Measurements from ENCODE around the gene ABCC1. TPM values are rescaled to one million over a fixed set of nuclear protein-coding genes. Genes with fewer than 3 reads are reported as not detected.

Gene ABCC1
- total and polyA plus RNA-seq, 4 donors = 12.4 to 41.5 (median 31.3) TPM

- peaks cover 0 to 6% (median 4%) of the 10 kb centered on the region in 4 donors for H3K36me3 ChIP-seq (ENCODE audit: control insufficient read depth in 4 of 4, insufficient read depth in 4 of 4, low read length in 4 of 4)
- peak overlapping the region in 1 of 2 donors; percentile 68 for H3K27ac ChIP-seq (ENCODE audit: low read depth in 1 of 2, low read length in 1 of 2)
- peaks cover 0 to 13% (median 3%) of the 10 kb centered on the region in 4 donors for H3K9me3 ChIP-seq (ENCODE audit: control insufficient read depth in 4 of 4, insufficient read depth in 3 of 4, low read length in 3 of 4)
- no peak for TF ChIP-seq CTCF (IDR thresholded peaks at IDR 0.05; ENCODE audit: control extremely low read depth, extremely low read depth)
- no peaks in the 10 kb centered on the region for H3K27me3 ChIP-seq (ENCODE audit: control insufficient read depth in 3 of 3, insufficient read depth in 3 of 3, low read length in 2 of 3)
- 84 to 92% methylated on average over 7 of the region's 7 CpGs for WGBS, 2 donors
- H3K4me1 ChIP-seq (ENCODE audit: control insufficient read depth in 5 of 5, insufficient read depth in 5 of 5, low read length in 5 of 5) = peaks cover 0 to 7% (median 3%) of the 10 kb centered on the region in 5 donors
- H3K4me3 ChIP-seq = no peak overlapping the region
- no peak overlapping the region for H3K9ac ChIP-seq (ENCODE audit: insufficient read depth in 1 of 2, low read length in 2 of 2)
- DNase-seq = no peak
- ATAC-seq (ENCODE audit: insufficient read depth, low FRiP score) = no peak
Measured at GRCh38 chr16:15970743-15971439, 21.5 kb downstream of the ABCC1 start.

- Histone ChIP-seq H3K9ac (ENCODE audit: insufficient read depth in 1 of 2, low read length in 2 of 2) (no peak overlapping the region), H3K27me3 (ENCODE audit: control insufficient read depth in 3 of 3, insufficient read depth in 3 of 3, low read length in 2 of 3) (no peaks in the 10 kb centered on the region), H3K27ac (ENCODE audit: low read depth in 1 of 2, low read length in 1 of 2) (peak overlapping the region in 1 of 2 donors; percentile 45), H3K4me3 (no peak overlapping the region), H3K9me3 (ENCODE audit: control insufficient read depth in 4 of 4, insufficient read depth in 3 of 4, low read length in 3 of 4) (peaks cover 0 to 13% (median 3%) of the 10 kb centered on the region in 4 donors), H3K36me3 (ENCODE audit: control insufficient read depth in 4 of 4, insufficient read depth in 4 of 4, low read length in 4 of 4) (peaks cover 0 to 6% (median 4%) of the 10 kb centered on the region in 4 donors), H3K4me1 (ENCODE audit: control insufficient read depth in 5 of 5, insufficient read depth in 5 of 5, low read length in 5 of 5) (peaks cover 3 to 7% (median 7%) of the 10 kb centered on the region in 5 donors)
- 56 to 84% methylated on average over 9 of the region's 9 CpGs for WGBS, 2 donors
- DNase-seq (no peak), ATAC-seq (ENCODE audit: insufficient read depth, low FRiP score) (no peak)
- TF ChIP-seq CTCF (IDR thresholded peaks at IDR 0.05; ENCODE audit: control extremely low read depth, extremely low read depth) = no peak
Measured at GRCh38 chr16:15971440-15971815, 22.0 kb downstream of the ABCC1 start.

- H3K27ac ChIP-seq (ENCODE audit: low read depth in 1 of 2, low read length in 1 of 2) = no peak overlapping the region
- no peaks in the 10 kb centered on the region for H3K27me3 ChIP-seq (ENCODE audit: control insufficient read depth in 3 of 3, insufficient read depth in 3 of 3, low read length in 2 of 3)
- WGBS, 2 donors = 33 to 78% methylated on average over 3 of the region's 3 CpGs
- peaks cover 0 to 6% (median 4%) of the 10 kb centered on the region in 4 donors for H3K36me3 ChIP-seq (ENCODE audit: control insufficient read depth in 4 of 4, insufficient read depth in 4 of 4, low read length in 4 of 4)
- no peak for DNase-seq
- H3K4me3 ChIP-seq = no peak overlapping the region
- no peak for TF ChIP-seq CTCF (IDR thresholded peaks at IDR 0.05; ENCODE audit: control extremely low read depth, extremely low read depth)
- H3K9me3 ChIP-seq (ENCODE audit: control insufficient read depth in 4 of 4, insufficient read depth in 3 of 4, low read length in 3 of 4) = peaks cover 0 to 13% (median 3%) of the 10 kb centered on the region in 4 donors
- peaks cover 0 to 12% (median 7%) of the 10 kb centered on the region in 5 donors for H3K4me1 ChIP-seq (ENCODE audit: control insufficient read depth in 5 of 5, insufficient read depth in 5 of 5, low read length in 5 of 5)
- no peak overlapping the region for H3K9ac ChIP-seq (ENCODE audit: insufficient read depth in 1 of 2, low read length in 2 of 2)
- ATAC-seq (ENCODE audit: insufficient read depth, low FRiP score) = no peak
Measured at GRCh38 chr16:15972046-15972868, 22.8 kb downstream of the ABCC1 start.

Measured in lung (tissue), 12 donors.